ENCODE data around the gene HIC1. TPM values are rescaled to one million over a fixed set of nuclear protein-coding genes. Genes with fewer than 3 reads are reported as not detected.

Gene HIC1
- polyA plus RNA-seq, 1 of the 3 experiments (the other 2 are of a cell fraction), result 6.4 TPM

DNA sequence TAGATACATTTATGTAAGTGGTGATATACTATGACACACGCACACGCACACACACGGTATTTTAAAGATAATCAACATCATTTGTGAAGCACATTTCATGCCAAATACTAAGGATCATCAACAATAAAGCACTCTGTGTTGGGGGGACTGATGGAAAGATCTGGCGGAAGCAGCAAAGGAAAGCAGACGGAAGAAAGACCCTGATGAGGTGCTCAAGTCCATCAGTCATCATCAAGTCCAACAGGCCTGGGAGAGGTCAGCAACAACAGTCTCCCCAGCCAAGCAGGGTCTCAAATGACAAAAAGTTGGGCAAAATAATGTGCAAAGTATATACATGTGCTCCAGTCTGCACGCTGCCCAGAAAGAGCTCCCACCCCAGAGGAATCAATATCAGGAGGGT is 55.5 kb downstream of the HIC1 start (continued):
- TF ChIP-seq, protein P1, sequence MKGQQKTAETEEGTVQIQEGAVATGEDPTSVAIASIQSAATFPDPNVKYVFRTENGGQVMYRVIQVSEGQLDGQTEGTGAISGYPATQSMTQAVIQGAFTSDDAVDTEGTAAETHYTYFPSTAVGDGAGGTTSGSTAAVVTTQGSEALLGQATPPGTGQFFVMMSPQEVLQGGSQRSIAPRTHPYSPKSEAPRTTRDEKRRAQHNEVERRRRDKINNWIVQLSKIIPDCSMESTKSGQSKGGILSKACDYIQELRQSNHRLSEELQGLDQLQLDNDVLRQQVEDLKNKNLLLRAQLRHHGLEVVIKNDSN (IDR thresholded peaks at IDR 0.05; ENCODE audit: borderline replicate concordance, low read depth), result no peak
- TF ChIP-seq ELF1 (IDR thresholded peaks at IDR 0.05) (no peak), GABPA (IDR thresholded peaks at IDR 0.05; ENCODE audit: low read depth) (no peak), SIN3A (IDR thresholded peaks at IDR 0.05; ENCODE audit: borderline replicate concordance, low read depth, low read length) (no peak), NRF1 (IDR thresholded peaks at IDR 0.05; ENCODE audit: low read depth, low read length) (no peak), TAF1 (IDR thresholded peaks at IDR 0.05; ENCODE audit: borderline replicate concordance, low read depth, low read length) (no peak), FOSL2 (IDR thresholded peaks at IDR 0.05; ENCODE audit: borderline replicate concordance, low read depth) (no peak)

DNA sequence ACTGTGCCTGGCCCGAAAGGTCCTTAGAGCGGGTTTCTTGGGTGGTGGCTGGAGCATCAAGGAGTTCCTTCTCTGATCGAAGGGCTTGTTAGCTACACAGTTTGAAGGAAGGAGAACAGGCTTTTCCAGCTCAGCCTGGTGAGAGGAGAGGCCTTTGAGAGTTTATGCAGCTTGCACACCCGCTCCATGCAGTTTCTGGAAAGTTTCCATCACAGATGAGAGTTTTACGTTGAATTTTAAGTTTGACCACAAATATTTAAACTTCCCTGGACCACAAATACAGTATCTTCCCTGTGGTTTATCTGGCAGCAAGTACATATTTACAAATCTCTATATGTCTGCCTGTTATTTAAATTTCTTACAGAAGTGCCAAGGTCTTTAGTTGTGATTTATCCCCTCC is 56.8 kb downstream of the HIC1 start:
- no peak overlapping the region for H3K4me2 ChIP-seq
- peaks cover 12% of the 10 kb centered on the region for H3K79me2 ChIP-seq (ENCODE audit: insufficient read depth)
- no peaks in the 10 kb centered on the region for H3F3A ChIP-seq (replicated peaks; ENCODE audit: insufficient read depth)
- H3K27ac ChIP-seq (ENCODE audit: low read depth in 2 of 2, low read length in 1 of 2), result no peak overlapping the region
- no peak for DNase-seq
- no peaks in the 10 kb centered on the region for H3K9me2 ChIP-seq
- no peaks in the 10 kb centered on the region for H4K20me1 ChIP-seq (ENCODE audit: insufficient read depth)
- H3K4me1 ChIP-seq (ENCODE audit: control insufficient read depth in 1 of 2, insufficient read depth in 2 of 2, low read depth in 1 of 2, low read length in 1 of 2), result peaks cover 0 to 17% of the 10 kb centered on the region in 2 experiments; a peak in 2 of 4 replicates
- no peak overlapping the region for H3K4me3 ChIP-seq (ENCODE audit: low read depth in 2 of 2, low read length in 1 of 2)
- TF ChIP-seq, protein P1 (IDR thresholded peaks at IDR 0.05; ENCODE audit: borderline replicate concordance, low read depth), result no peak
- TF ChIP-seq, protein P2, sequence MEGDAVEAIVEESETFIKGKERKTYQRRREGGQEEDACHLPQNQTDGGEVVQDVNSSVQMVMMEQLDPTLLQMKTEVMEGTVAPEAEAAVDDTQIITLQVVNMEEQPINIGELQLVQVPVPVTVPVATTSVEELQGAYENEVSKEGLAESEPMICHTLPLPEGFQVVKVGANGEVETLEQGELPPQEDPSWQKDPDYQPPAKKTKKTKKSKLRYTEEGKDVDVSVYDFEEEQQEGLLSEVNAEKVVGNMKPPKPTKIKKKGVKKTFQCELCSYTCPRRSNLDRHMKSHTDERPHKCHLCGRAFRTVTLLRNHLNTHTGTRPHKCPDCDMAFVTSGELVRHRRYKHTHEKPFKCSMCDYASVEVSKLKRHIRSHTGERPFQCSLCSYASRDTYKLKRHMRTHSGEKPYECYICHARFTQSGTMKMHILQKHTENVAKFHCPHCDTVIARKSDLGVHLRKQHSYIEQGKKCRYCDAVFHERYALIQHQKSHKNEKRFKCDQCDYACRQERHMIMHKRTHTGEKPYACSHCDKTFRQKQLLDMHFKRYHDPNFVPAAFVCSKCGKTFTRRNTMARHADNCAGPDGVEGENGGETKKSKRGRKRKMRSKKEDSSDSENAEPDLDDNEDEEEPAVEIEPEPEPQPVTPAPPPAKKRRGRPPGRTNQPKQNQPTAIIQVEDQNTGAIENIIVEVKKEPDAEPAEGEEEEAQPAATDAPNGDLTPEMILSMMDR (IDR thresholded peaks at IDR 0.05), result no peak
- TF ChIP-seq FOSL2 (IDR thresholded peaks at IDR 0.05; ENCODE audit: borderline replicate concordance, low read depth) (no peak), NFIC (IDR thresholded peaks at IDR 0.05; ENCODE audit: borderline replicate concordance) (no peak), EZH2phosphoT487 (IDR thresholded peaks at IDR 0.05; ENCODE audit: borderline replicate concordance, low read depth) (no peak), RXRA (IDR thresholded peaks at IDR 0.05; ENCODE audit: borderline replicate concordance, low read depth) (no peak), GATA2 (CRISPR knock-in tag; IDR thresholded peaks at IDR 0.05) (no peak)
- TF ChIP-seq, protein P3, sequence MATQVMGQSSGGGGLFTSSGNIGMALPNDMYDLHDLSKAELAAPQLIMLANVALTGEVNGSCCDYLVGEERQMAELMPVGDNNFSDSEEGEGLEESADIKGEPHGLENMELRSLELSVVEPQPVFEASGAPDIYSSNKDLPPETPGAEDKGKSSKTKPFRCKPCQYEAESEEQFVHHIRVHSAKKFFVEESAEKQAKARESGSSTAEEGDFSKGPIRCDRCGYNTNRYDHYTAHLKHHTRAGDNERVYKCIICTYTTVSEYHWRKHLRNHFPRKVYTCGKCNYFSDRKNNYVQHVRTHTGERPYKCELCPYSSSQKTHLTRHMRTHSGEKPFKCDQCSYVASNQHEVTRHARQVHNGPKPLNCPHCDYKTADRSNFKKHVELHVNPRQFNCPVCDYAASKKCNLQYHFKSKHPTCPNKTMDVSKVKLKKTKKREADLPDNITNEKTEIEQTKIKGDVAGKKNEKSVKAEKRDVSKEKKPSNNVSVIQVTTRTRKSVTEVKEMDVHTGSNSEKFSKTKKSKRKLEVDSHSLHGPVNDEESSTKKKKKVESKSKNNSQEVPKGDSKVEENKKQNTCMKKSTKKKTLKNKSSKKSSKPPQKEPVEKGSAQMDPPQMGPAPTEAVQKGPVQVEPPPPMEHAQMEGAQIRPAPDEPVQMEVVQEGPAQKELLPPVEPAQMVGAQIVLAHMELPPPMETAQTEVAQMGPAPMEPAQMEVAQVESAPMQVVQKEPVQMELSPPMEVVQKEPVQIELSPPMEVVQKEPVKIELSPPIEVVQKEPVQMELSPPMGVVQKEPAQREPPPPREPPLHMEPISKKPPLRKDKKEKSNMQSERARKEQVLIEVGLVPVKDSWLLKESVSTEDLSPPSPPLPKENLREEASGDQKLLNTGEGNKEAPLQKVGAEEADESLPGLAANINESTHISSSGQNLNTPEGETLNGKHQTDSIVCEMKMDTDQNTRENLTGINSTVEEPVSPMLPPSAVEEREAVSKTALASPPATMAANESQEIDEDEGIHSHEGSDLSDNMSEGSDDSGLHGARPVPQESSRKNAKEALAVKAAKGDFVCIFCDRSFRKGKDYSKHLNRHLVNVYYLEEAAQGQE (IDR thresholded peaks at IDR 0.05; ENCODE audit: low read depth, low read length), result no peak
- no peaks in the 10 kb centered on the region for H3K27me3 ChIP-seq (ENCODE audit: insufficient read depth)
- ChIA-PET CTCF (interaction anchor here (2.3 kb wide), 1 partner anchor 10 kb away, joined by 8 read pairs; no protein-coding TSS in a partner anchor), POLR2A (no interaction called here)
- no peaks in the 10 kb centered on the region for H3K9me3 ChIP-seq
- H2AFZ ChIP-seq (ENCODE audit: low read depth), result no peak overlapping the region
- WGBS (ENCODE audit: low lambda C conversion rate), result 94% methylated on average over 4 of the region's 5 CpGs
- H3K36me3 ChIP-seq (replicated peaks in 1 of 2; ENCODE audit: control insufficient read depth in 1 of 2, insufficient read depth in 2 of 2, low read length in 1 of 2), result peaks cover 0 to 8% of the 10 kb centered on the region in 2 experiments
- no peak overlapping the region for H3K9ac ChIP-seq

Small RNA genes lying within 50 kb of the gene (small RNA-seq; reads per million reads assigned to genes)
- gene AC090617.6, result 0 reads per million in 7 experiments
- 0 reads per million in 7 experiments for gene AC090617.9
- gene MIR132, result 7.2 to 353 (median 110) reads per million in 7 experiments
- gene MIR212, result 0 to 5.2 (median 2.7) reads per million in 7 experiments
- 0 reads per million in 7 experiments for gene OVCA2

Other genes with a start within 250 kb of the HIC1 start
- 4.9 and 6.1 TPM in 2 replicates for gene SMYD4, start 225.2 kb upstream of the HIC1 start, polyA plus RNA-seq (2012; rRNA removed)
- gene RPA1, start 225.1 kb upstream of the HIC1 start, polyA plus RNA-seq (2012; rRNA removed), result 47.2 and 53.7 TPM in 2 replicates
- 0.07 TPM in 1 of 2 replicates, not detected in the other for gene RTN4RL1, start 29.8 kb upstream of the HIC1 start, polyA plus RNA-seq (2012; rRNA removed)
- gene DPH1, start 24.9 kb upstream of the HIC1 start, polyA plus RNA-seq (2012; rRNA removed), result 36.2 and 39.5 TPM in 2 replicates
- gene OVCA2, start 13.1 kb upstream of the HIC1 start, polyA plus RNA-seq (2012; rRNA removed), result 58.1 and 59.2 TPM in 2 replicates
- 9.5 and 15.7 TPM in 2 replicates for gene SMG6, start 248.7 kb downstream of the HIC1 start, polyA plus RNA-seq (2012; rRNA removed)
- 18.5 and 20.2 TPM in 2 replicates for gene SRR, start 248.8 kb downstream of the HIC1 start, polyA plus RNA-seq (2012; rRNA removed)

All from SK-N-SH (cell line).